ENCODE measurements around the gene ACADSB.
A peak's percentile ranks its signal among the peaks of the same experiment; 100 is the strongest.

ACADSB gene

DNA sequence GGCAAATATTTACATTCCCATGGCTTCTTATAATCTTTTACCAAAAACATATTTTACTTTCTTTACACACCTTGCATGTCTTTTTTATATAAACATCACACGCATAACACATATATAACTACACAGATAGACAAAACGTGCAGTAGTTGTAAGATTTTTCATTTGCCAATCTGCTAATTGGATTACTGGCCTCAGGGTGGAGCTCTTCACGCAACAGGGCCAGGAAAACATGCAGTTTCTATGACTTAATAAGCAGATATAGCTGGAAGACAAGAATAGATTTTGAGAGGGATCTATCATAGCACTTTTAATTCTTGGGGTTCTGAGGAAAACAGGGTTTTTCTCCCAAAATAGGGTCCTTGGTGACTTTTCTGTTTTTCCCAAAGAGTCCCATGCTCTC, 12.7 kb downstream of the ACADSB start:
- TF ChIP-seq, protein P1, sequence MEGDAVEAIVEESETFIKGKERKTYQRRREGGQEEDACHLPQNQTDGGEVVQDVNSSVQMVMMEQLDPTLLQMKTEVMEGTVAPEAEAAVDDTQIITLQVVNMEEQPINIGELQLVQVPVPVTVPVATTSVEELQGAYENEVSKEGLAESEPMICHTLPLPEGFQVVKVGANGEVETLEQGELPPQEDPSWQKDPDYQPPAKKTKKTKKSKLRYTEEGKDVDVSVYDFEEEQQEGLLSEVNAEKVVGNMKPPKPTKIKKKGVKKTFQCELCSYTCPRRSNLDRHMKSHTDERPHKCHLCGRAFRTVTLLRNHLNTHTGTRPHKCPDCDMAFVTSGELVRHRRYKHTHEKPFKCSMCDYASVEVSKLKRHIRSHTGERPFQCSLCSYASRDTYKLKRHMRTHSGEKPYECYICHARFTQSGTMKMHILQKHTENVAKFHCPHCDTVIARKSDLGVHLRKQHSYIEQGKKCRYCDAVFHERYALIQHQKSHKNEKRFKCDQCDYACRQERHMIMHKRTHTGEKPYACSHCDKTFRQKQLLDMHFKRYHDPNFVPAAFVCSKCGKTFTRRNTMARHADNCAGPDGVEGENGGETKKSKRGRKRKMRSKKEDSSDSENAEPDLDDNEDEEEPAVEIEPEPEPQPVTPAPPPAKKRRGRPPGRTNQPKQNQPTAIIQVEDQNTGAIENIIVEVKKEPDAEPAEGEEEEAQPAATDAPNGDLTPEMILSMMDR (IDR thresholded peaks at IDR 0.05; ENCODE audit: low read length) = peak; percentile 61
- TF ChIP-seq EZH2 (IDR thresholded peaks at IDR 0.05; ENCODE audit: borderline replicate concordance, low read length) = no peak
- H3K9ac ChIP-seq (ENCODE audit: low read length) = no peak overlapping the region
- no peaks in the 10 kb centered on the region; the same call in 1 of the 2 replicates for H3K36me3 ChIP-seq (ENCODE audit: insufficient read depth, low read length)
- H4K20me1 ChIP-seq (ENCODE audit: insufficient read depth, low read length) = no peaks in the 10 kb centered on the region
- H3F3A ChIP-seq (ENCODE audit: insufficient read depth, low read length) = no peaks in the 10 kb centered on the region
- peaks cover 3% of the 10 kb centered on the region; the same call in 1 of the 2 replicates for H3K9me3 ChIP-seq (ENCODE audit: low read length)
- no peak overlapping the region for H2AFZ ChIP-seq (ENCODE audit: low read length)
- H3K4me2 ChIP-seq (ENCODE audit: low read length) = no peak overlapping the region
- no peak overlapping the region for H3K4me3 ChIP-seq (ENCODE audit: low read depth, low read length, poor library complexity, severe bottlenecking)
- no peaks in the 10 kb centered on the region for H3K4me1 ChIP-seq (ENCODE audit: insufficient read depth, low read length, severe bottlenecking)
- H3K27me3 ChIP-seq (ENCODE audit: insufficient read depth, low read length) = no peaks in the 10 kb centered on the region
- no peaks in the 10 kb centered on the region for H3K79me2 ChIP-seq (ENCODE audit: insufficient read depth, low read length)
- no peak overlapping the region for H3K27ac ChIP-seq (ENCODE audit: low read depth, low read length, poor library complexity, severe bottlenecking)
- H3K9me2 ChIP-seq (ENCODE audit: low read depth, low read length) = no peaks in the 10 kb centered on the region

DNA sequence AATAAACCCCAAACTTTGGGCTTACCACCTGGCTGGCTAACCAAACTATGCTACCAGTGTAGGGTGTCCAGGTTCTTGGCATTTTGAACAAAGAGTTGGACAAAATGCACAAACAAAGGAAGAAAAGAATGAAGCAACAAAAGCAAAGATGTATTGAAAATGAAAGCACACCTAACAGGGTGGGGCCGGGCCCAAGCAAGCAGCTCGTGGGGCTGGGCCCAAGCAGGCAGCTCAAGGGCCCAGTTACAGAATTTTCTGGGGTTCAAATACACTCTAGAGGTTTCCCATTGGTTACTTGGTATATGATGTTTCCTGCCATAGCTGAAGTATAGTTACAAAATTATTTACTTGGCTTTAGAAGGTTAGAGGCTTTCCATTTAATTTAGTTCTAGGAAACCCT, 15.7 kb downstream of the ACADSB start:
- no peaks in the 10 kb centered on the region for H3K36me3 ChIP-seq (ENCODE audit: insufficient read depth, low read length)
- H3K4me1 ChIP-seq (ENCODE audit: insufficient read depth, low read length, severe bottlenecking) = no peaks in the 10 kb centered on the region
- H2AFZ ChIP-seq (ENCODE audit: low read length) = no peak overlapping the region
- no peaks in the 10 kb centered on the region for H3K27me3 ChIP-seq (ENCODE audit: insufficient read depth, low read length)
- no peak overlapping the region for H3K4me2 ChIP-seq (ENCODE audit: low read length)
- H3K9me3 ChIP-seq (ENCODE audit: low read length) = no peaks in the 10 kb centered on the region
- H3K27ac ChIP-seq (ENCODE audit: low read depth, low read length, poor library complexity, severe bottlenecking) = no peak overlapping the region
- no peaks in the 10 kb centered on the region for H3K79me2 ChIP-seq (ENCODE audit: insufficient read depth, low read length)
- TF ChIP-seq, protein P1 (IDR thresholded peaks at IDR 0.05; ENCODE audit: low read length) = no peak
- TF ChIP-seq EZH2 (IDR thresholded peaks at IDR 0.05; ENCODE audit: borderline replicate concordance, low read length) = no peak
- no peak overlapping the region for H3K9ac ChIP-seq (ENCODE audit: low read length)
- H4K20me1 ChIP-seq (ENCODE audit: insufficient read depth, low read length) = no peaks in the 10 kb centered on the region
- H3K9me2 ChIP-seq (ENCODE audit: low read depth, low read length) = no peaks in the 10 kb centered on the region
- no peak overlapping the region for H3K4me3 ChIP-seq (ENCODE audit: low read depth, low read length, poor library complexity, severe bottlenecking)
- H3F3A ChIP-seq (ENCODE audit: insufficient read depth, low read length) = no peaks in the 10 kb centered on the region

DNA sequence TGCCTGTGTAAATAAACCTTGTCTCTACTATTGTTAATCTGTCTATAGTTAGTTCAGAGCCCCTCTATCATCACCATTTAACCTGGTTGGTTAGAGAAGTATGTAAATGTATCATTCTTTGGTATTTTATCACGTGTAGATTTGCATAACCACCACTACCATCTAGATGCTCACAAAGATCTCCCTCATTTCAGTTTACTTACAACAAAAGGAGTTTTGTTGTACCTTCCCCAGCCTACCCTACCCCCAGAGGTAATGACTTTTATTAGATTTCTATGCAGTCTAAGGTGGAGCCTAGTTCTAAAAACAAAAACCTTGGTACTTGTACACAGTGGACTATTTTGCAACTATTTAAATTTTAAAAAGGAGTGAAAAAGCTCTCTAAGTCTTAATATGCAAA, 17.5 kb downstream of the ACADSB start:
- Histone ChIP-seq H3K9ac (ENCODE audit: low read length) (no peak overlapping the region), H3K4me3 (ENCODE audit: low read depth, low read length, poor library complexity, severe bottlenecking) (no peak overlapping the region), H3K27ac (ENCODE audit: low read depth, low read length, poor library complexity, severe bottlenecking) (no peak overlapping the region), H3K27me3 (ENCODE audit: insufficient read depth, low read length) (no peaks in the 10 kb centered on the region), H3K9me2 (ENCODE audit: low read depth, low read length) (no peaks in the 10 kb centered on the region), H3K4me2 (ENCODE audit: low read length) (no peak overlapping the region), H3K4me1 (ENCODE audit: insufficient read depth, low read length, severe bottlenecking) (no peaks in the 10 kb centered on the region), H3F3A (ENCODE audit: insufficient read depth, low read length) (no peaks in the 10 kb centered on the region), H2AFZ (ENCODE audit: low read length) (no peak overlapping the region), H4K20me1 (ENCODE audit: insufficient read depth, low read length) (no peaks in the 10 kb centered on the region), H3K9me3 (ENCODE audit: low read length) (no peaks in the 10 kb centered on the region), H3K79me2 (ENCODE audit: insufficient read depth, low read length) (no peaks in the 10 kb centered on the region), H3K36me3 (ENCODE audit: insufficient read depth, low read length) (no peaks in the 10 kb centered on the region)
- no peak for TF ChIP-seq EZH2 (IDR thresholded peaks at IDR 0.05; ENCODE audit: borderline replicate concordance, low read length)
- TF ChIP-seq, protein P1 (IDR thresholded peaks at IDR 0.05; ENCODE audit: low read length) = no peak
